Tibial artery (tissue), 4 donors: ENCODE measurements around the gene MCCC1.
"Not testable (repeated sequence)": the region's sequence is repeated elsewhere in the genome, so short reads cannot be mapped to it uniquely, and the experiment has no call there.

Experiments
- DNase-seq, 2 donors: peaks; one replicate each; pipeline ENCODE4 v3.0.0-alpha.2; 2019
- H3K27ac ChIP-seq, 2 donors: fragments of 200-600 bp; sonication (generic) in 1 of 2; 1 replicate in 1 of 2; 2 replicates in 1 of 2; pipeline ENCODE4 v1.5.1; 2018 to 2019; ENCODE audit warnings: mild to moderate bottlenecking in 1 of 2
- H3K27me3 ChIP-seq, 2 donors: fragments of 200-600 bp; sonication (generic) in 1 of 2; one replicate each; pipeline versions ENCODE4 v1.5.1 to v1.6.0; 2016 to 2019
- H3K36me3 ChIP-seq, 3 donors: fragments of 200-600 bp; sonication (generic) in 2 of 3; one replicate each; pipeline ENCODE4 v1.5.1; 2016 to 2019; ENCODE audit warnings: mild to moderate bottlenecking in 2 of 3
- H3K4me1 ChIP-seq, 4 donors: fragments of 200-600 bp; sonication (generic) in 2 of 4; 1 replicate in 3 of 4; 2 replicates in 1 of 4; pipeline ENCODE4 v1.5.1; 2016 to 2019
- H3K4me3 ChIP-seq, 2 donors: fragments of 200-600 bp; sonication (generic) in 1 of 2; 1 replicate in 1 of 2; 2 replicates in 1 of 2; pipeline ENCODE4 v1.5.1; 2018 to 2019; ENCODE audit warnings: mild to moderate bottlenecking in 2 of 2
- H3K9me3 ChIP-seq, 3 donors: fragments of 200-600 bp; sonication (generic) in 1 of 3; one replicate each; pipeline ENCODE4 v1.5.1; 2016 to 2019
- intact Hi-C: fragments of 100-400 bp; cut with DNase I; formaldehyde crosslinking; loops from one replicate; pipeline ENCODE4 v1.15.0; 2023; ENCODE audit warnings: low total_unique reads
- TF ChIP-seq, protein P1 (sequence below), 2 experiments: fragments of 200-600 bp in 1 of 2; fragments of 450-650 bp in 1 of 2; IDR thresholded peaks; one replicate each; pipeline ENCODE4 v1.5.1; 2017 to 2019; ENCODE audit warnings: antibody characterized with exemption in 2 of 2, mild to moderate bottlenecking in 1 of 2, moderate library complexity in 1 of 2

MCCC1 gene

GRCh38 chr3:183006396-183007002, 92.8 kb downstream of the MCCC1 start:
- intact Hi-C loops: no loop called here
- TF ChIP-seq, protein P1, sequence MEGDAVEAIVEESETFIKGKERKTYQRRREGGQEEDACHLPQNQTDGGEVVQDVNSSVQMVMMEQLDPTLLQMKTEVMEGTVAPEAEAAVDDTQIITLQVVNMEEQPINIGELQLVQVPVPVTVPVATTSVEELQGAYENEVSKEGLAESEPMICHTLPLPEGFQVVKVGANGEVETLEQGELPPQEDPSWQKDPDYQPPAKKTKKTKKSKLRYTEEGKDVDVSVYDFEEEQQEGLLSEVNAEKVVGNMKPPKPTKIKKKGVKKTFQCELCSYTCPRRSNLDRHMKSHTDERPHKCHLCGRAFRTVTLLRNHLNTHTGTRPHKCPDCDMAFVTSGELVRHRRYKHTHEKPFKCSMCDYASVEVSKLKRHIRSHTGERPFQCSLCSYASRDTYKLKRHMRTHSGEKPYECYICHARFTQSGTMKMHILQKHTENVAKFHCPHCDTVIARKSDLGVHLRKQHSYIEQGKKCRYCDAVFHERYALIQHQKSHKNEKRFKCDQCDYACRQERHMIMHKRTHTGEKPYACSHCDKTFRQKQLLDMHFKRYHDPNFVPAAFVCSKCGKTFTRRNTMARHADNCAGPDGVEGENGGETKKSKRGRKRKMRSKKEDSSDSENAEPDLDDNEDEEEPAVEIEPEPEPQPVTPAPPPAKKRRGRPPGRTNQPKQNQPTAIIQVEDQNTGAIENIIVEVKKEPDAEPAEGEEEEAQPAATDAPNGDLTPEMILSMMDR (IDR thresholded peaks at IDR 0.05): no peak
- Histone ChIP-seq H3K9me3 (no peaks in the 10 kb centered on the region), H3K4me1 (peaks cover 0 to 5% (median 0%) of the 10 kb centered on the region in 4 donors), H3K36me3 (peaks cover 0 to 5% (median 0%) of the 10 kb centered on the region in 3 donors), H3K27me3 (no peaks in the 10 kb centered on the region), H3K27ac (no peak overlapping the region), H3K4me3 (no peak overlapping the region)
- DNase-seq: no peak

GRCh38 chr3:182999767-183000166, 99.5 kb downstream of the MCCC1 start:
- intact Hi-C loops: no loop called here
- Histone ChIP-seq H3K36me3 (no peaks in the 10 kb centered on the region), H3K4me1 (no peaks in the 10 kb centered on the region), H3K27ac (no peak overlapping the region), H3K27me3 (no peaks in the 10 kb centered on the region), H3K4me3 (no peak overlapping the region), H3K9me3 (no peaks in the 10 kb centered on the region)
- TF ChIP-seq, protein P1 (IDR thresholded peaks at IDR 0.05): no peak
- no peak for DNase-seq

DNA sequence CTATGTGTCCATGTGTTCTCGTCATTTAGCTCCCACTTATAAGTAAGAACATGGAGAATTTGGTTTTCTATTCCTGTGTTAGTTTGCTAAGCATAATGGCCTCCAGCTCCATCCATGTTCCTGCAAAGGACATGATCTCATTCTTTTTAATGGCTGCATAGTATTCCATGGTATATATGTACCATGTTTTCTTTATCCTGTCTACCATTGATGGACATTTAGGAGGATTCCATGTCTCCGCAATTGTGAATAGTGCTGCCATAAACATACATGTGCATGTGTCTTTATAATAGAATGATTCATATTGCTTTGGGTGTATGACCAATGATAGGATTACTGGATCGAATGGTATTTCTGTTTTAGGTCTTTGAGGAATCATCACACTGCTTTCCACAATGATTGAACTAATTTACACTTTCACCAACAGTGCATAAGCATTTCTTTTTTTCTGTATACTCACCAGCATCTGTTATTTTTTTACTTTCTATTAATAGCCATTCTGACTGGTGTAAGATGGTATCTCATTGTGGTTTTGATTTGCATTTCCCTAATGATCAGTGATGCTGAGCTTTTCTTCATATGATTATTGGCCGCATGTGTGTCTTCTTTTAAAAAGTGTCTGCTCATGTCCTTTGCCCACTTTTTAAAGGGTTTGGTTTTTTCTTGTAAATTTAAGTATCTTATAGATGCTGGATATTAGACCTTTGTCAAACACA, 105.7 kb downstream of the MCCC1 start:
- H3K4me3 ChIP-seq, intact Hi-C loops, H3K9me3 ChIP-seq, DNase-seq, H3K4me1 ChIP-seq, H3K27me3 ChIP-seq, H3K27ac ChIP-seq, H3K36me3 ChIP-seq: not testable (repeated sequence)

DNA sequence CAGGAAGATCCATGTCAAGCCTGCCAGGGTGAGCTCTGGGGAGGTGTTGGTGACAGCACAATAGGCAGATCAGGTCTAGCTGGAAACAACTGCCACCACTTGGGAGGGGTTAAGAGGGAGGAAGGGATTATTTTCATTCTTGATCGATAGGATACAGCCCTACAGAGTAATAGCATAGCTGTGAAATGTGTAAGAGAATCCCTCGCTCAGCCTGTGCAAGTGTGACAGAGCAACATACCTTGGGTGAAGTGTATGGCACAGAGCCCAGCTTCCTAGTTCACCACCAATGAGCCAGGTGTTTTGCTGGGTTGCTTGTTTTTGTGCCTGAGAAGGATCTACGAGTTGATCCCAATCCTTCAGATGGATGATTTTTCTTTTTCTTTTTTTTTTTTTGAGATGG, 109.7 kb downstream of the MCCC1 start:
- TF ChIP-seq, protein P1 (IDR thresholded peaks at IDR 0.05): no peak
- no peak overlapping the region for H3K27ac ChIP-seq
- intact Hi-C loops: no loop called here

DNA sequence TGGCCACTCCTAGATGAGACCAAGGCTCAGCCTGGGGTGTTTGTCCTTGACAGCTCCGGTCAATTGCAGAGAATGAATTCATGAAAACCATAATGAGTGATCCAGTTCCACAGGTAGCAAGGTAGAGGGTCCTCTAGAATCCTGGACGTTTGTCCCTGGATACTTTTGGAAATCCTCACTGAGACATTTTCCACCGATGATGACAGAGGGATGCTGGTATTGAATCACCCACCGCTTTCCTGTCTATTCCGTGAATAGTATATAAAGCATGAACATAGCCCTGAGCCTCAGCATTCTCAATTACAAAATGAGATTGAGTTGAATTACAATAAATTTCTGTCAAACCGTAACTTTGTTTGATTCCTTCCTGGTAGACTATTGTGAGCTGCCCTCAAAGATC, 113.3 kb downstream of the MCCC1 start:
- Histone ChIP-seq H3K27ac (no peak overlapping the region), H3K36me3 (no peaks in the 10 kb centered on the region), H3K4me3 (no peak overlapping the region), H3K27me3 (no peaks in the 10 kb centered on the region), H3K4me1 (peaks cover 0 to 3% (median 0%) of the 10 kb centered on the region in 4 donors), H3K9me3 (no peaks in the 10 kb centered on the region)
- DNase-seq: no peak
- intact Hi-C loops: no loop called here
- TF ChIP-seq, protein P1 (IDR thresholded peaks at IDR 0.05): no peak

More for the DNA sequence above, 109.7 kb downstream of the MCCC1 start:
- Histone ChIP-seq H3K4me1 (no peaks in the 10 kb centered on the region), H3K36me3 (no peaks in the 10 kb centered on the region), H3K9me3 (no peaks in the 10 kb centered on the region), H3K4me3 (no peak overlapping the region), H3K27me3 (no peaks in the 10 kb centered on the region)
- no peak for DNase-seq

DNA sequence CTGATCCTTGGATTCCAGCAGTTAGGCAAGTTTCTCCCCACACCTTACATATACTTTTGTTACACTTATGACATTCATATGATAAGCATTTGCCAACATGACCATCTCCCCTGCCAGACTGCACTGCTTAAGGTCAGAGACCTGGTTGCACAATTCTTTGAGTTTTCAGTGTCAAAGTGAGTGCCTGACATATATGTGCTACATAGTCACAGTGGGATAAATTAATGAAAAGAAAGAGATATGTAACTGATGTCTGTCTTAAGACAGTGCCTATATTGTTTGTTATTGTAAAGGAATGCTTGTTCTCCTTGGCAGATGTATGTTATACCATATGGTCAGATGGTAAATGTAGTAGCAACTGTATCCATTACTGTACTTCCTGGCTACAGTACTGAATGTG, 115.4 kb downstream of the MCCC1 start:
- H3K4me3 ChIP-seq: no peak overlapping the region
- no peaks in the 10 kb centered on the region for H3K9me3 ChIP-seq
- H3K27me3 ChIP-seq: no peaks in the 10 kb centered on the region
- TF ChIP-seq, protein P1 (IDR thresholded peaks at IDR 0.05): no peak
- H3K36me3 ChIP-seq: no peaks in the 10 kb centered on the region
- intact Hi-C loops: no loop called here
- peaks cover 0 to 12% (median 4%) of the 10 kb centered on the region in 4 donors for H3K4me1 ChIP-seq
- DNase-seq: no peak
- no peak overlapping the region for H3K27ac ChIP-seq
